OCI-LY7 (cell line): ENCODE results near the gene ADARB2. TPM values are rescaled to one million over a fixed set of nuclear protein-coding genes. Genes with fewer than 3 reads are reported as not detected.

ENCODE experiments used
- BruUV-seq: library from RNA; stranded (reverse); fragments of 400-500 nt; replicated peaks from 2 replicates; lab custom pipeline; 2021; lab: Mats Ljungman, UMichigan
- CTCF ChIA-PET: fragments of 300-600 bp; sonication (Branson Sonifier 250); formaldehyde crosslinking; loops from one replicate; lab custom pipeline; 2022; ENCODE audit warnings: antibody characterized with exemption; ENCODE audit not compliant: unreplicated experiment; lab: Charles Lee
- POLR2A ChIA-PET: fragments of 300-600 bp; sonication (Branson Sonifier 250); formaldehyde crosslinking; loops from one replicate; lab custom pipeline; 2022; ENCODE audit warnings: antibody characterized with exemption; lab: Charles Lee
- DNase-seq: peaks from one replicate; pipeline ENCODE4 v3.0.0-alpha.2; 2015; ENCODE audit warnings: low spot score
- H2AFZ ChIP-seq: fragments of 200-600 bp; sonication (generic), shearing (Covaris generic); 2 replicates; pipeline ENCODE4 v1.6.1; 2014; ENCODE audit warnings: mild to moderate bottlenecking, antibody characterized with exemption, low read length, moderate library complexity
- H3K27ac ChIP-seq: fragments of 200-600 bp; sonication (generic); 2 replicates; pipeline ENCODE4 v1.5.1; 2014; ENCODE audit warnings: mixed run types, low read depth, mild to moderate bottlenecking, moderate library complexity, low read length, inconsistent platforms; ENCODE audit not compliant: poor library complexity, severe bottlenecking
- H3K36me3 ChIP-seq: fragments of 200-600 bp; sonication (generic); 2 replicates; pipeline ENCODE4 v1.6.1; 2014; ENCODE audit warnings: mild to moderate bottlenecking, antibody characterized with exemption, low read length, moderate library complexity, mixed read lengths; ENCODE audit not compliant: insufficient read depth
- H3K4me1 ChIP-seq: fragments of 200-600 bp; sonication (generic); 2 replicates; pipeline ENCODE4 v1.5.1; 2014; ENCODE audit warnings: mild to moderate bottlenecking, low read length; ENCODE audit not compliant: insufficient read depth, poor library complexity, severe bottlenecking
- H3K4me2 ChIP-seq: fragments of 200-600 bp; sonication (generic); 2 replicates; pipeline ENCODE4 v1.6.1; 2014; ENCODE audit warnings: mild to moderate bottlenecking, low read length
- H3K4me3 ChIP-seq: fragments of 200-600 bp; sonication (generic); 2 replicates; pipeline ENCODE4 v1.5.1; 2014; ENCODE audit warnings: mild to moderate bottlenecking, low read depth, low read length; ENCODE audit not compliant: poor library complexity, severe bottlenecking
- H3K79me2 ChIP-seq: fragments of 200-600 bp; sonication (generic); 2 replicates; pipeline ENCODE4 v1.6.1; 2016; ENCODE audit warnings: low read depth, mild to moderate bottlenecking, low read length, moderate library complexity, mixed read lengths; ENCODE audit not compliant: insufficient read depth
- H3K9me2 ChIP-seq: fragments of 200-600 bp; sonication (generic); 2 replicates; pipeline ENCODE4 v1.6.1; 2016; ENCODE audit warnings: mild to moderate bottlenecking, low read length, mixed read lengths; ENCODE audit not compliant: insufficient read depth
- H3K9me3 ChIP-seq: fragments of 200-600 bp; sonication (generic); 2 replicates; pipeline ENCODE4 v1.6.1; 2014; ENCODE audit warnings: mild to moderate bottlenecking, mixed run types, low read length, mixed read lengths
- H4K20me1 ChIP-seq: fragments of 200-600 bp; sonication (generic); 2 replicates; pipeline ENCODE4 v1.6.1; 2014; ENCODE audit warnings: mild to moderate bottlenecking, antibody characterized with exemption, low read length, moderate library complexity, mixed read lengths; ENCODE audit not compliant: insufficient read depth
- EZH2phosphoT487 ChIP-seq: fragments of 200-600 bp; sonication (generic); IDR thresholded peaks from 2 replicates; pipeline ENCODE4 v1.6.1; 2018; ENCODE audit warnings: low read depth, borderline replicate concordance, mild to moderate bottlenecking, mixed run types, antibody characterized with exemption, low read length, moderate library complexity, mixed read lengths
- intact Hi-C: fragments of 100-400 bp; cut with micrococcal nuclease; formaldehyde crosslinking; loops from one replicate; pipeline ENCODE4 v1.10.0; 2022; ENCODE audit not compliant: unreplicated experiment
- total RNA-seq, 2 experiments: library from RNA; depleted of rRNA in 1 of 2; stranded (reverse); fragments of >200 nt in 1 of 2; shearing (Covaris generic) in 1 of 2; gene quantifications; 2 replicates each; pipeline ENCODE4 v1.2.3, GENCODE V29; 2014 to 2022
- TF ChIP-seq, protein P1 (sequence below): fragments of 200-600 bp; sonication (generic); conservative IDR thresholded peaks from 2 replicates; pipeline ENCODE4 v1.5.1; 2014; ENCODE audit warnings: mild to moderate bottlenecking, antibody characterized with exemption, low read length, moderate library complexity, mixed read lengths

The ADARB2 gene
- total RNA-seq, 2 experiments from 2014 or later = 0.03 TPM; not detected in 1

- no peaks in the 10 kb centered on the region for H3K9me2 ChIP-seq
- H4K20me1 ChIP-seq = no peaks in the 10 kb centered on the region
- H3K36me3 ChIP-seq = no peaks in the 10 kb centered on the region
- no TSS peak for BruUV-seq
- no peak overlapping the region for H3K4me2 ChIP-seq
- TF ChIP-seq, protein P1, sequence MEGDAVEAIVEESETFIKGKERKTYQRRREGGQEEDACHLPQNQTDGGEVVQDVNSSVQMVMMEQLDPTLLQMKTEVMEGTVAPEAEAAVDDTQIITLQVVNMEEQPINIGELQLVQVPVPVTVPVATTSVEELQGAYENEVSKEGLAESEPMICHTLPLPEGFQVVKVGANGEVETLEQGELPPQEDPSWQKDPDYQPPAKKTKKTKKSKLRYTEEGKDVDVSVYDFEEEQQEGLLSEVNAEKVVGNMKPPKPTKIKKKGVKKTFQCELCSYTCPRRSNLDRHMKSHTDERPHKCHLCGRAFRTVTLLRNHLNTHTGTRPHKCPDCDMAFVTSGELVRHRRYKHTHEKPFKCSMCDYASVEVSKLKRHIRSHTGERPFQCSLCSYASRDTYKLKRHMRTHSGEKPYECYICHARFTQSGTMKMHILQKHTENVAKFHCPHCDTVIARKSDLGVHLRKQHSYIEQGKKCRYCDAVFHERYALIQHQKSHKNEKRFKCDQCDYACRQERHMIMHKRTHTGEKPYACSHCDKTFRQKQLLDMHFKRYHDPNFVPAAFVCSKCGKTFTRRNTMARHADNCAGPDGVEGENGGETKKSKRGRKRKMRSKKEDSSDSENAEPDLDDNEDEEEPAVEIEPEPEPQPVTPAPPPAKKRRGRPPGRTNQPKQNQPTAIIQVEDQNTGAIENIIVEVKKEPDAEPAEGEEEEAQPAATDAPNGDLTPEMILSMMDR = no peak
- TF ChIP-seq EZH2phosphoT487 = no peak
- no peak overlapping the region for H3K27ac ChIP-seq
- ChIA-PET POLR2A (no interaction called here), CTCF (no interaction called here)
- no peak for DNase-seq
- H3K9me3 ChIP-seq = no peaks in the 10 kb centered on the region
- H2AFZ ChIP-seq = no peak overlapping the region
- peaks cover 13% of the 10 kb centered on the region for H3K4me1 ChIP-seq
- intact Hi-C loops = no loop called here
- no peaks in the 10 kb centered on the region for H3K79me2 ChIP-seq
- H3K4me3 ChIP-seq = no peak overlapping the region
Measured at GRCh38 chr10:1535301-1535965, 201.9 kb downstream of the ADARB2 start.

DNA sequence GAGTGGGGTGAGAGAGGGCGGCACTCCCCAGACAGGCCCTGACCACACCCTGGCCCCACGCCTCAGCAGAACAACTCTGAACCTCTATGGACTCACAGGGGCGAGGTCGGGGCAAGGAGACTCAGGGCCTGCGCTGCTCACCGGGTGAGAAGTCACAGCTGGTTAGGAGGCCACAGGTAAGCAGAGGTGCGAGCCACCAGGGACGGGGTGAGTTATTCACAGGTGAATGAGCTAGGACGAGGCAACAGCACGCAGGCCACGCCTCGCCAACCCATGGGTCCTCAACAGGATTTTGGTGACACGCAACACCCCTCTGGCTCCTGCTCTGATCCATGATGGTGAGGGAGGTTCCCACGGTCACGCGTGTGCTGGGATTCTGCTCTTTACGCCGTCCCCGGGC, 202.5 kb downstream of the ADARB2 start:
- Histone ChIP-seq H4K20me1 (no peaks in the 10 kb centered on the region), H2AFZ (no peak overlapping the region), H3K9me3 (no peaks in the 10 kb centered on the region), H3K79me2 (no peaks in the 10 kb centered on the region), H3K36me3 (no peaks in the 10 kb centered on the region), H3K4me2 (no peak overlapping the region), H3K4me1 (peaks cover 8% of the 10 kb centered on the region), H3K9me2 (no peaks in the 10 kb centered on the region), H3K27ac (no peak overlapping the region), H3K4me3 (no peak overlapping the region)
- ChIA-PET POLR2A (no interaction called here), CTCF (no interaction called here)
- no TSS peak for BruUV-seq
- TF ChIP-seq EZH2phosphoT487 = no peak
- TF ChIP-seq, protein P1 = no peak
- intact Hi-C loops = no loop called here
- DNase-seq = no peak

GRCh38 chr10:1532636-1533035, 204.7 kb downstream of the ADARB2 start:
- no peaks in the 10 kb centered on the region for H3K4me1 ChIP-seq
- H3K27ac ChIP-seq = no peak overlapping the region
- H4K20me1 ChIP-seq = no peaks in the 10 kb centered on the region
- H3K4me2 ChIP-seq = no peak overlapping the region
- no peaks in the 10 kb centered on the region for H3K9me3 ChIP-seq
- POLR2A ChIA-PET = no interaction called here
- no peak overlapping the region for H3K4me3 ChIP-seq
- no peaks in the 10 kb centered on the region for H3K9me2 ChIP-seq
- no TSS peak for BruUV-seq
- H3K79me2 ChIP-seq = no peaks in the 10 kb centered on the region
- H3K36me3 ChIP-seq = no peaks in the 10 kb centered on the region
- TF ChIP-seq, protein P1 = no peak
- TF ChIP-seq EZH2phosphoT487 = no peak
- DNase-seq = no peak
- H2AFZ ChIP-seq = no peak overlapping the region
- CTCF ChIA-PET = no interaction called here
- intact Hi-C loops = no loop called here
